HUDEP-2 (cell line): Measurements from ENCODE around the gene OR11H6.
"Not testable (repeated sequence)": the region's sequence is repeated elsewhere in the genome, so short reads cannot be mapped to it uniquely, and the experiment has no call there.

Experiments
- DNase-seq, 76 experiments: peaks; one replicate each; lab custom pipeline; 2025; ENCODE audit not compliant: unreplicated experiment in 76 of 76; lab: John Stamatoyannopoulos, UW

Gene OR11H6

GRCh38 chr14:20223410-20223809 lies at the start of gene OR11H6:
Gene OR11H6 (plus strand): TSS chr14:20223710. CDS start chr14:20223710, 0 bp downstream.
- DNase-seq: no peak

DNA sequence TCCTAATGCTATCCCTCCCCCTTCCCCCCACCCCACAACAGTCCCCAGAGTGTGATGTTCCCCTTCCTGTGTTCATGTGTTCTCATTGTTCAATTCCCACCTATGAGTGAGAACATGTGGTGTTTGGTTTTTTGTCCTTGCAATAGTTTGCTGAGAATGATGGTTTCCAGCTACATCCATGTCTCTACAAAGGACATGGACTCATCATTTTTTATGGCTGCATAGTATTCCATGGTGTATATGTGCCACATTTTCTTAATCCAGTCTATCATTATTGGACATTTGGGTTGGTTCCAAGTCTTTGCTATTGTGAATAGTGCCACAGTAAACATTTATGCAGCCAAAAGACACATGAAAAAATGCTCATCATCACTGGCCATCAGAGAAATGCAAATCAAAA lies 49.3 kb upstream of the OR11H6 start:
- not testable (repeated sequence) for DNase-seq

GRCh38 chr14:20176330-20176729 lies 47.2 kb upstream of the OR11H6 start:
- no peak for DNase-seq

GRCh38 chr14:20177433-20177974 lies 46.0 kb upstream of the OR11H6 start:
- DNase-seq: peak in 51 of 76 experiments; percentile 2 to 87 (median 43)

DNA sequence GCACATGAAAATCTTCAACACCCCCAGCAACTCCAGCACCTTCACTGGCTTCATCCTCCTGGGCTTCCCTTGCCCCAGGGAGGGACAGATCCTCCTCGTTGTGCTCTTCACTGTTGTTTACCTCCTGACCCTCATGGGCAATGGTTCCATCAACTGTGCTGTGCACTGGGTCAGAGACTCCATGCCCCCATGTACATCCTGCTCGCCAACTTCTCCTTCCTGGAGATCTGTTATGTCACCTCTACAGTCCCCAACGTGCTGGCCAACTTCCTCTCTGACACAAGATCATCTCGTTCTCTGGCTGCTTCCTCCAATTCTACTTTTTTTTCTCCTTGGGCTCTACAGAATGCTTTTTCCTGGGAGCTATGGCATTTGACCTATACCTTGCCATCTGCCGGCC lies 44.3 kb upstream of the OR11H6 start:
- DNase-seq: no peak

- no peak for DNase-seq
Measured at GRCh38 chr14:20179880-20180279, 43.6 kb upstream of the OR11H6 start.

- DNase-seq: no peak
Measured at GRCh38 chr14:20180486-20180885, 43.0 kb upstream of the OR11H6 start.

- DNase-seq: no peak
Measured at GRCh38 chr14:20184181-20184580, 39.3 kb upstream of the OR11H6 start.

DNA sequence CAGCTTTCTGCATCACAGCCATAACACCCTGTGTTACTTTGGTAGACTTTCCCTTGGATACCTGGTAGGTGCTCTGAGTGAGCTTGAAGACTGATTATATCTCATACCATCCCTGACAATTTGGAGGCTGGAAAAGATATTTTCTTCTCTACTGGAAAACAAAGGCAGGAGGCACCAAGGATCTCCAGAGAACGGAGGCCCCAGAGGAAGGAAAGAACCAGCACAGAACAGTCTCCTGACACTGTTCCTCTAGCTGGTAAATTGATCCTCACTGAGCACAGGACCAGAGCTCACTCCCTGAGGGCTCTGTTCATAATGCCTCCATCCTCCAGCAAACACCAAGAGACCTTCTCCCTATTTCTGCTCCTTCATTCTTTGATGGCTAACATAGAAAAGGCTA lies 32.9 kb upstream of the OR11H6 start, which contains the start of gene OR11G2:
OR11G2 (plus strand) TSS at position 301 of the 400 bp plus-strand sequence. CDS start 6,542 bp downstream, outside the sequence.
- no peak for DNase-seq

GRCh38 chr14:20191396-20191795 lies 32.1 kb upstream of the OR11H6 start:
- no peak for DNase-seq

GRCh38 chr14:20194101-20194500 lies 29.4 kb upstream of the OR11H6 start:
- DNase-seq: no peak

DNA sequence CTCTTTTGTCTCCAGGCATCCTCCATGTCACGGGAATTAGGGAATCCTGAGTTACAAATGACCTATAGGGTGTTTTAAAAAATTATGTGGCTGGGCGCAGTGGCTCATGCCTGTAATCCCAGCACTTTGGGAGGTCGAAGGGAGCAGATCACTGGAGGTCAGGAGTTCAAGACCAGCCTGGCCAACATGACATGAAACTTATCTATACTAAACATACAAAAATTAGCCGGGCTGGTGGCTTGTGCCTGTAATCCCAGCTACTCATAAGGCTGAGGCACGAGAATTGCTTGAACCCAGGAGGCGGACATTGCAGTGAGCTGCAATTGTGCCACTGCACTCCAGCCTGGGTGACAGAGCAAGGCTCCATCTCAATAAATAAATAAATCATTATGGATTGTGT lies 28.3 kb upstream of the OR11H6 start:
- DNase-seq: not testable (repeated sequence)

- DNase-seq: no peak
Measured at GRCh38 chr14:20195911-20196310, 27.6 kb upstream of the OR11H6 start.

DNA sequence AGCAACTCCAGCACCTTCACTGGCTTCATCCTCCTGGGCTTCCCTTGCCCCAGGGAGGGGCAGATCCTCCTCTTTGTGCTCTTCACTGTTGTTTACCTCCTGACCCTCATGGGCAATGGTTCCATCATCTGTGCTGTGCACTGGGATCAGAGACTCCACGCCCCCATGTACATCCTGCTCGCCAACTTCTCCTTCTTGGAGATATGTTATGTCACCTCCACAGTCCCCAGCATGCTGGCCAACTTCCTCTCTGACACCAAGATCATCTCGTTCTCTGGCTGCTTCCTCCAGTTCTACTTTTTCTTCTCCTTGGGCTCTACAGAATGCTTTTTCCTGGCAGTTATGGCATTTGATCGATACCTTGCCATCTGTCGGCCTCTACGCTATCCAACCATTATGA lies 26.1 kb upstream of the OR11H6 start:
- no peak for DNase-seq

- DNase-seq: no peak
Measured at GRCh38 chr14:20198991-20199390, 24.5 kb upstream of the OR11H6 start.

DNA sequence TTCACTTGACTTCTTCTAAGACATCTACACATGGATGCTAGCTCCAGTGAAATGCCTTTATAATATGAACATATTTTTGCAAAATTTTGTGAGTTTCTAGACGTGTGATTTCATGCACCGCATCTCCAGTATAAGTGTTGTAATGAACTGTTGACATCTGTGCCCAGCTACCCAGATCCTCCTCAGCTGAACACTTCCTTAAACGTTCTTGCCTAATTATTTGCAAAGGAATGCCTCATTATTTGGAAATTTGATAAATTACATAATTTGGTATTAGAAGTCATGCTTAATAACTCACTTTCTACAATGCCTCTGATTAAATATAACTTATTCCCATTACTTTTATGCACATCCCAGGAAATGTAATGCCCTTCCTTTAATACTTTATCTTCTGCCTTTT lies 18.8 kb upstream of the OR11H6 start:
- no peak for DNase-seq

DNA sequence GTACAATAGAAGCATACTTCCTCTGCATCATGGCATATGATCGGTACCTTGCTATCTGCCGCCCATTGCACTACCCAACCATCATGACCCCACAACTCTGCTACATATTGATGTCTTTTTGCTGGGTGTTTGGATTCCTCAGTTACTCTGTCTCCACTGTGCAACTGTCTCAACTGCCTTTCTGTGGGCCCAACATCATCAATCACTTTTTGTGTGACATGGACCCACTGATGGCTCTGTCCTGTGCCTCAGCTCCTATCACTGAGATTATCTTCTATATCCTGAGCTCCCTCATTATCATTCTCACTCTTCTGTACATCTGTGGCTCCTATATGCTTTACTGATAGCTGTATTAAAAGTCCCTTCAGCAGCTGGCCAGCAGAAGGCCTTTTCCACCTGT lies 13.9 kb upstream of the OR11H6 start:
- no peak for DNase-seq

DNA sequence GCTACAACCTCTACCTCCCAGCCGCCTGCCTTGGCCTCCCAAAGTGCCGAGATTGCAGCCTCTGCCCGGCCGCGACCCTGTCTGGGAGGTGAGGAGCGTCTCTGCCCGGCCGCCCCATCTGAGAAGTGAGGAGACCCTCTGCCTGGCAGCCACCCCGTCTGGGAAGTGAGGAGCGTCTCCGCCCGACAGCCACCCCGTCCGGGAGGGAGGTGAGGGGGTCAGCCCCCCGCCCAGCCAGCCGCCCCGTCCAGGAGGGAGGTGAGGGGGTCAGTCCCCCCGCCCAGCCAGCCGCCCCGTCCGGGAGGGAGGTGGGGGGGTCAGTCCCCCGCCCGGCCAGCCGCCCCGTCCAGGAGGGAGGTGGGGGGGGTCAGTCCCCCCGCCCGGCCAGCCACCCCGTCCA lies 11.1 kb upstream of the OR11H6 start:
- DNase-seq: not testable (repeated sequence)

DNA sequence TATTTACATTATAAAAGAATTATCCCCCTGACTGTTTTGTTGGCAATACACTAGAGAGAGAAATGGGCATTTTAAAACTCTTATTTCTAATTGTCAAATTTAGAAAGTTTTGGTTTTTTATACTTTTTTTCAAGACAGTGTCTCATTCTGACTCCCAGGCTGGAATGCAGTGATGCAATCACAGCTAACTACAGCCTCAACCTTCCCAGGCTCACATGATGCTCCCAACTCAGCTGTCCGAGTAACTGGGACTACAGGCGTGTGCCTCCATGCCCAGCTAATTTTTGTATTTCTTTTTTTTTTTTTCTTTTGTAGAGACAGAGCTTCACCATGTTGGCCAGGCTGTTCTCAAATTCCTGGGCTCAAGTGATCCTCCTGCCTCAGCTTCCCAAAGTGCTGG lies 8.3 kb upstream of the OR11H6 start:
- DNase-seq: no peak

GRCh38 chr14:20219033-20219432 lies 4.5 kb upstream of the OR11H6 start:
- no peak for DNase-seq

- no peak for DNase-seq
Measured at GRCh38 chr14:20228681-20229080, 5.2 kb downstream of the OR11H6 start, which contains the start of gene OR11H7. Gene OR11H7 (plus strand): TSS chr14:20228981.

DNA sequence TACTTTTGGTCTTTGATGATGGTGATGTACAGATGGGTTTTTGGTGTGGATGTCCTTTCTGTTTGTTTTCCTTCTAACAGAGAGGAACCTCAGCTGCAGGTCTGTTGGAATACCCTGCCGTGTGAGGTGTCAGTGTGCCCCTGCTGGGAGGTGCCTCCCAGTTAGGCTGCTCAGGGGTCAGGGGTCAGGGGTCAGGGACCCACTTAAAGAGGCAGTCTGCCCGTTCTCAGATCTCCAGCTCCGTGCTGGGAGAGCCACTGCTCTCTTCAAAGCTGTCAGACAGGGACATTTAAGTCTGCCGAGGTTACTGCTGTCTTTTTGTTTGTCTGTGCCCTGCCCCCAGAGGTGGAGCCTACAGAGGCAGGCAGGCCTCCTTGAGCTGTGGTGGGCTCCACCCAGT lies 11.9 kb downstream of the OR11H6 start:
- not testable (repeated sequence) for DNase-seq
